MG63 (cell line): Measurements from ENCODE around the gene PACS2. TPM values are rescaled to one million over a fixed set of nuclear protein-coding genes. Genes with fewer than 3 reads are reported as not detected.

Experiments used
- DNase-seq: peaks from one replicate; pipeline ENCODE4 v3.0.0-alpha.2; 2020
- H3K27me3 ChIP-seq: fragments of 250-450 bp; sonication (Bioruptor Pico); 2 replicates; pipeline ENCODE4 v1.5.1; 2020; ENCODE audit warnings: mild to moderate bottlenecking, moderate library complexity
- H3K36me3 ChIP-seq: fragments of 250-450 bp; sonication (Bioruptor Pico); 2 replicates; pipeline ENCODE4 v1.5.1; 2020; ENCODE audit warnings: mild to moderate bottlenecking, moderate library complexity
- H3K4me3 ChIP-seq: fragments of 250-450 bp; sonication (Bioruptor Pico); 2 replicates; pipeline ENCODE4 v1.5.1; 2020; ENCODE audit warnings: mild to moderate bottlenecking, moderate library complexity
- H3K9me3 ChIP-seq: fragments of 250-450 bp; sonication (Bioruptor Pico); 2 replicates; pipeline ENCODE4 v1.5.1; 2020; ENCODE audit warnings: mild to moderate bottlenecking, moderate library complexity
- total RNA-seq: library from RNA; depleted of rRNA; stranded (reverse); fragments of >200 nt; shearing (Covaris generic); gene quantifications from 2 replicates; pipeline ENCODE4 v1.2.3, GENCODE V29; 2014; ENCODE audit warnings: low replicate concordance

PACS2 gene
- total RNA-seq, 1 experiment from 2014 or later, result 18.6 TPM

DNA sequence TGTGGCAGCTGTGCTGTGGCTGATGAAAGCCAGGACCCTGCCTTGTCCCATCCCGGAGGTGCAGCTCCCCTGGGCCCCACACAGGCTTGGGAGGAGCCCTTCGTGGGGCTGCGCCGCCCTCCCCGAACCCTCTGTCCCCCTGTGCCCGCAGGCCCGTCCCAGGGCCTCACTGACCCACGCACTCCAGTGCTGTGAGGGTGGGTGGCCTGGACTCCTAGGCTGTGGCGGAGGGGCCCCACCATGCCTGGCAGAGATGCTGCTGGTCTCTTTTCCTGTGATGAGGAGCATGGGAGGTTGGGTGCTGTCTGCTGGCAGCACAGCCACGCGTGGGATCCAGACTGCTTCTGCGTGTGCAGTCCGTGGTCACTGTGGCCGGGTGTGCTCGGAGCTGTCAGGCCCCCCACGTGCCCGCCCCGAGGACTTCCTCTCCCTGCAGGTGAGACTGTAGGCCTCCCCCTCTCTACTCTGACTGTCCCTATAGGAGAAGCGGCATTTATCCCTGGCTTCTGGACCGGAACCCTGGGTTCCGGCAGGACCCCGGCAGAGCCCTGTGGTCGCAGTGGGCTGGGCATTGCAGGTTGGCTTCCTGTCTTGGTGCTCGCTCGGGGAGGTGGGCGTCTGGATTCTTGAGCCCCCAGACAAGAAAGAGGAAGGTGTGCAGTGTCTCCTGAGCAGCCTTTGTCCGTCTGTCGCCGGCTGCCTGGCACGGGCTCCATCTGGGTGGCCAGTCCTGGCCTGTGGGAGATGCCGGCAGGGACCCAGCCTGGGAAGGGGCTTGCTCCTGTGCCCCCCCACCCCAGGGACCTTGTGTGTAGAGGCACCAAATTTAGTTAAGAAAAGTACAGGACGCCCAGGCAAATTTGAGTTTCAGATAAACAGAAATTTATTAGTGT lies 107.4 kb downstream of the PACS2 start:
- no peak for DNase-seq
- Histone ChIP-seq H3K4me3 (peak overlapping the region; percentile 64), H3K27me3 (no peaks in the 10 kb centered on the region), H3K9me3 (no peaks in the 10 kb centered on the region), H3K36me3 (no peaks in the 10 kb centered on the region; the same call in none of the 2 replicates)

GRCh38 chr14:105422695-105423487 lies 108.3 kb downstream of the PACS2 start:
- DNase-seq, result no peak

DNA sequence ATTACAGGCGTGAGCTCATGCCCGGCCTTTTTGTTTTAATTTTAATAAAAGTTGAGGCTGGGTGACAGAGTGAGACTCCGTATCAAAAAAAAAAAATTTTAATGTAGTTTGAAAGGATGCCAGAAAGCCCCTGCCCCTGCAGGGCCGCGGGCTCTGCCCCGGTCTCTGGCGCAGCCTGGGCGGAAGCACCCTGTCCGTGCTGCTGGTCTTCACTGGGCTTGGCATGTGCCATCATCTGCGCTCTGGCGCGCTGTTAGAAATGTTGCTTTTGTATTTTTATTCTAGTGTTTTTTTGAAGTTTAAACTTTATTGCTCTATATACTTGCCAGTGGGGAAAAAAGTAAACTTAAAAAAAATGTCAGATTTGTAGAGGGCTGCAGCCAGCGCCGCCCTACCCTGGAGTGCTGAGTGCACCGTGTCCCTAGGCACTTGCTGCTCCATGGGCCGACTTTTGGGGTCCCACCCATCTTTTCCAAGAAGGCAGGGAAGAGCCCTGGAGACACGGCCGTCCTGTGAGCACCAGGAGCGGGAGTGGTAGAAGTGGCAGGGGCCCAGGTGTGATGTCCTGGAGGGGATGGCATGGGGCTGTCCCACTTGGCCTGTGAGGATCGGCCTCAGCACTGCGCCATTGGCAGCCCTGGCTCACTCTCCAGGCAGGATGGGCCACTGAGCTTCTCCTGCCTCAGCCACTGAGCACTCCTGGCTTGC lies 109.1 kb downstream of the PACS2 start:
- H3K27me3 ChIP-seq, result no peaks in the 10 kb centered on the region
- H3K36me3 ChIP-seq, result no peaks in the 10 kb centered on the region; the same call in none of the 2 replicates
- no peaks in the 10 kb centered on the region for H3K9me3 ChIP-seq
- DNase-seq, result no peak
- H3K4me3 ChIP-seq, result no peak overlapping the region

More at GRCh38 chr14:105422695-105423487, 108.3 kb downstream of the PACS2 start:
- Histone ChIP-seq H3K9me3 (no peaks in the 10 kb centered on the region), H3K36me3 (no peaks in the 10 kb centered on the region; the same call in none of the 2 replicates), H3K27me3 (no peaks in the 10 kb centered on the region), H3K4me3 (no peak overlapping the region)

- Histone ChIP-seq H3K27me3 (no peaks in the 10 kb centered on the region), H3K4me3 (no peak overlapping the region), H3K36me3 (peaks cover 1% of the 10 kb centered on the region), H3K9me3 (no peaks in the 10 kb centered on the region)
- DNase-seq, result no peak
These were observed 110.3 kb downstream of the PACS2 start for GRCh38 chr14:105424861-105425260.

GRCh38 chr14:105425823-105426247 lies 111.3 kb downstream of the PACS2 start:
- Histone ChIP-seq H3K27me3 (no peaks in the 10 kb centered on the region), H3K4me3 (no peak overlapping the region), H3K36me3 (peaks cover 9% of the 10 kb centered on the region), H3K9me3 (no peaks in the 10 kb centered on the region)
- no peak for DNase-seq

DNA sequence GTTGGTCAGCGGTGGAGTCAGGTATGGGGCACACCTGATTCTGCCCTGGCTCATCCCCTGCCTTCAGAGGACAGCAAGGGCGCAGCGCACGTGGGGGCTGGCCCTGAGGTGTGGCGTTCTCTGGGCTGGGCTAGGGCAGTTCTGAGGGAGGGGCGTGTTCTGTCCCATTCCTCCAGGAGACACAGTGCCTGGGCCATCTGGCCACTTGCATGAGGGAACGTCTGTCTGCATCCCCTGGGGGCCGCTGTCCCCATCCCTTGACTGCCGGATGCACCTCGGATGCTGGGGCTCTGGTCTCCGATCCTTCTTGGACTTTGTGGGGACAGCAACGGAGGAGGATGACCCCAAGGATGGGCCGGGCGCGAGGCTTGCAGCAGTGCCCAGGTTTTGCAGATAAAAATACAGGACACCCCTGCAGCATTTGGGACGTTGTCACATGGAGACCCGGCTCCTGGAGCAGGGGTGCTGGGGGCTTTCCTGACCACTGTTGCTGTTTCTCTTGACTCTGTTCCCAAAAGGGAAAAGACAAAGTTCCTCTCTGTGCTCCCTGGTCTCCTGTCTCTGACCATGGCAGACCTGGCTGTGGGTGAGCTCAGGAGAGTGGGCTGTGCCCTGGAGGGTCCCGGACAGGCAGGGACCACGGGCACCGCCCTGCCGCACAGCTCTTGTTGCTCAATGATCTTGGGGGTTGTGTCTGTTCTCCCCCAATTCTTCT lies 112.0 kb downstream of the PACS2 start:
- no peaks in the 10 kb centered on the region for H3K27me3 ChIP-seq
- DNase-seq, result no peak
- H3K36me3 ChIP-seq, result peaks cover 16% of the 10 kb centered on the region
- H3K9me3 ChIP-seq, result peaks cover 4% of the 10 kb centered on the region; the same call in 1 of the 2 replicates
- no peak overlapping the region for H3K4me3 ChIP-seq

GRCh38 chr14:105427412-105427811 lies 112.9 kb downstream of the PACS2 start:
- no peak overlapping the region for H3K4me3 ChIP-seq
- no peaks in the 10 kb centered on the region for H3K27me3 ChIP-seq
- no peak for DNase-seq
- peaks cover 19% of the 10 kb centered on the region for H3K36me3 ChIP-seq
- H3K9me3 ChIP-seq, result peaks cover 4% of the 10 kb centered on the region; the same call in 1 of the 2 replicates

DNA sequence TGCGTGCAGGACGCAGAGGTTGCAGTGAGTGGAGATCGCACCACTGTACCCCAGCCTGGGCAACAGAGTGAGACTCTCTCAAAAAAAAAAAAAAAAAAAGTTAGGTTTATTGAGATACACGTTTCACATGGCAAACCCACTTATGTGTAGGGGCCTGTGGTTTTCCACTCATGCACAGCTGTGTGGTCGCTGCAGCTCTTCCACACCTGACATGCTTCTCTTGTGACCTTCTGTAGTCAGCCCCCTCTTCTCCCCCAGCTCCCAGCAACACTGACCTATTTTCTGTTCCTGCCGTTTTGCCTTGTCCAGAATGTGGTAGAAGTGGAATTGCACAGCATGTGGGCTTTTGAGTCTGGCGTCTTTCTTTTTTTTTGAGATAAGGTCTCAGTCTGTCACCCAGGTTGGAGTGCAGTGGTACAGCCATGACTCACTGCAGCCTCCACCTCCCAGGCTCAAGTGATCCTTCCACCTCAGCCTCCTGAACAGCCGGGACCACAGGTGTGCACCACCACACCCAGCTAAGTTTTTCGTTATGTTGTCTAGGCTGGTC lies 113.5 kb downstream of the PACS2 start:
- Histone ChIP-seq H3K4me3 (no peak overlapping the region), H3K9me3 (peaks cover 4% of the 10 kb centered on the region; the same call in 1 of the 2 replicates), H3K27me3 (no peaks in the 10 kb centered on the region), H3K36me3 (peaks cover 19% of the 10 kb centered on the region)
- no peak for DNase-seq

- Histone ChIP-seq H3K9me3 (peaks cover 4% of the 10 kb centered on the region; the same call in 1 of the 2 replicates), H3K27me3 (no peaks in the 10 kb centered on the region), H3K36me3 (peaks cover 19% of the 10 kb centered on the region), H3K4me3 (no peak overlapping the region)
- no peak for DNase-seq
These were observed 115.5 kb downstream of the PACS2 start for GRCh38 chr14:105430042-105430441.

DNA sequence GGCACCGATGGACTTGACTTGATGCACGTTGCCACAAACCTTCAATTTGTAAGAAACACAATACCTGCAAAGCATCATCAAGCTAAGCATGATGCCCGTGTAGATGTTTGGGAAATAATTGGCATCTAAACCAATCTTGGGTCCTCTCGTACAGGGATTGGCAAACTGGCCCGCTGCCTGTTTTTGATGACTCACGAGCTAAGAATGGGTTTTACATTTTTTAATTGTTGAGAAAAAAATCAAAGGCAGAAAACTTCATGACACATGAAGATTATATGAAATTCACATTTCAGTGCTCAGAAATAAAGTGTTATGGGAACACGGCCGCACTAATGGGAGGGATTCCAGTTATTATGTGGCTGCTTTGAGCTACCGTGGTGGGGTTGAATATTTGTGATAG lies 116.0 kb downstream of the PACS2 start:
- Histone ChIP-seq H3K27me3 (no peaks in the 10 kb centered on the region), H3K9me3 (peaks cover 4% of the 10 kb centered on the region; the same call in 1 of the 2 replicates), H3K36me3 (peaks cover 19% of the 10 kb centered on the region), H3K4me3 (no peak overlapping the region)
- peak; percentile 70 for DNase-seq

DNA sequence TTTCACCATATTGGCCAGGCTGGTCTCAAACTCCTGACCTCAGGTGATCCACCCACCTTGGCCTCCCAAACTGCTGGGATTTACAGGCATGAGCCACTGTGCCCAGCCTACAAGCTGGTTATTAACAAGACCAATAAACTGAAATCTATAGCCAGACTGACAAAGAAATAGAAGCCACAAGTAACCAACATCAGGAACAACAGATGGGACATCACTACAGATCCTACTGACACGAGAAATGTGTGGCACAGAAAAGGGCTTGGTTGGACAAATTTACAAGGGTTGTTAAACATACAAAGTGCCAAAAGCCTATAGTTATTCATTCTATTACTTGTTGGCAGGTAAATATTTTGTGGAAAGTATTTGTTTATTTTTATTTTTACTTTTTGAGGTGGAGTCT lies 116.7 kb downstream of the PACS2 start:
- H3K27me3 ChIP-seq, result no peaks in the 10 kb centered on the region
- peaks cover 19% of the 10 kb centered on the region for H3K36me3 ChIP-seq
- no peak for DNase-seq
- H3K9me3 ChIP-seq, result peaks cover 4% of the 10 kb centered on the region; the same call in 1 of the 2 replicates
- H3K4me3 ChIP-seq, result no peak overlapping the region

GRCh38 chr14:105432657-105433056 lies 118.1 kb downstream of the PACS2 start:
- H3K36me3 ChIP-seq, result peaks cover 19% of the 10 kb centered on the region
- H3K9me3 ChIP-seq, result peaks cover 4% of the 10 kb centered on the region; the same call in 1 of the 2 replicates
- DNase-seq, result no peak
- H3K27me3 ChIP-seq, result no peaks in the 10 kb centered on the region
- no peak overlapping the region for H3K4me3 ChIP-seq

- peaks cover 19% of the 10 kb centered on the region for H3K36me3 ChIP-seq
These were observed 118.6 kb downstream of the PACS2 start for GRCh38 chr14:105433161-105433605.

DNA sequence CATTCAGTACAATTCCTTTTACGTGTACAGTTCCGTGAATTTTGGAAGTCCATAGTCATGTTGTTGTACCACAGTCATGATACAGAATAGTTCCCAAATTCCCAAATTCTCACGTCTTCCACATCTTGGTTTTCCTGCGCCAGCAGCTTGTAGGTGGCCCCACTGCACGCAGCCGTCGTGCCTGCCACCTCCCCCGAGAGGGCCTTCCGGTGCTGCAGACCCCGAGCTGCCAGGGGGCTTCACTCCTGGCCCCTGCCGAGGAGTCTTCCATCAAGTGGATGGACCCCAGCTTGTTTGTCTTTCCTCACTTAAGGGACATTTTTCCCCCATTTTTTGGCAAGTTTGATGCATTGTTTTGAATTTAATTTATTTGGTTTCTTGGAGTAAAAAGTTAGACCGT lies 121.9 kb downstream of the PACS2 start:
- Histone ChIP-seq H3K27me3 (no peaks in the 10 kb centered on the region), H3K9me3 (no peaks in the 10 kb centered on the region; the same call in 1 of the 2 replicates), H3K36me3 (peaks cover 7% of the 10 kb centered on the region), H3K4me3 (no peak overlapping the region)
- no peak for DNase-seq

More at GRCh38 chr14:105433161-105433605, 118.6 kb downstream of the PACS2 start:
- no peaks in the 10 kb centered on the region for H3K27me3 ChIP-seq
- DNase-seq, result no peak
- H3K9me3 ChIP-seq, result peaks cover 4% of the 10 kb centered on the region; the same call in 1 of the 2 replicates
- H3K4me3 ChIP-seq, result no peak overlapping the region

- H3K9me3 ChIP-seq, result no peaks in the 10 kb centered on the region
- H3K27me3 ChIP-seq, result no peaks in the 10 kb centered on the region
- no peak for DNase-seq
- no peak overlapping the region for H3K4me3 ChIP-seq
- H3K36me3 ChIP-seq, result peaks cover 5% of the 10 kb centered on the region
These were observed 122.6 kb downstream of the PACS2 start for GRCh38 chr14:105436891-105437722.
